Right kidney (tissue), 9 donors: ENCODE measurements around the gene NEXN.

Source experiments
- DNase-seq: peaks from one replicate; pipeline ENCODE4 v3.0.0-alpha.2; 2016
- long read RNA-seq, 8 donors: transcript quantifications; one replicate each; lab custom pipeline, GENCODE V29; 2026

The NEXN gene
- long read RNA-seq, donor 1, partial matches to known transcripts = 0 of 3 reads
- long read RNA-seq, donor 1, other reads (novel, unspliced or antisense) = 0 of 3 reads
- long read RNA-seq, donor 2 = 0 reads
- long read RNA-seq, donor 3, partial matches to known transcripts = 0 of 1 reads
- long read RNA-seq, donor 3, other reads (novel, unspliced or antisense) = 0 of 1 reads
- long read RNA-seq, donor 4, partial matches to known transcripts = 0 of 1 reads
- long read RNA-seq, donor 4, other reads (novel, unspliced or antisense) = 0 of 1 reads
- long read RNA-seq, donor 5, partial matches to known transcripts = 0 of 2 reads
- long read RNA-seq, donor 5, other reads (novel, unspliced or antisense) = 0 of 2 reads
- long read RNA-seq, donor 6, partial matches to known transcripts = 40 of 57 reads
- long read RNA-seq, donor 6, other reads (novel, unspliced or antisense) = 16 of 57 reads
- long read RNA-seq, donor 7, partial matches to known transcripts = 0 of 1 reads
- long read RNA-seq, donor 7, other reads (novel, unspliced or antisense) = 0 of 1 reads
- long read RNA-seq, donor 8, partial matches to known transcripts = 76 of 91 reads
- long read RNA-seq, donor 8, other reads (novel, unspliced or antisense) = 14 of 91 reads

DNA sequence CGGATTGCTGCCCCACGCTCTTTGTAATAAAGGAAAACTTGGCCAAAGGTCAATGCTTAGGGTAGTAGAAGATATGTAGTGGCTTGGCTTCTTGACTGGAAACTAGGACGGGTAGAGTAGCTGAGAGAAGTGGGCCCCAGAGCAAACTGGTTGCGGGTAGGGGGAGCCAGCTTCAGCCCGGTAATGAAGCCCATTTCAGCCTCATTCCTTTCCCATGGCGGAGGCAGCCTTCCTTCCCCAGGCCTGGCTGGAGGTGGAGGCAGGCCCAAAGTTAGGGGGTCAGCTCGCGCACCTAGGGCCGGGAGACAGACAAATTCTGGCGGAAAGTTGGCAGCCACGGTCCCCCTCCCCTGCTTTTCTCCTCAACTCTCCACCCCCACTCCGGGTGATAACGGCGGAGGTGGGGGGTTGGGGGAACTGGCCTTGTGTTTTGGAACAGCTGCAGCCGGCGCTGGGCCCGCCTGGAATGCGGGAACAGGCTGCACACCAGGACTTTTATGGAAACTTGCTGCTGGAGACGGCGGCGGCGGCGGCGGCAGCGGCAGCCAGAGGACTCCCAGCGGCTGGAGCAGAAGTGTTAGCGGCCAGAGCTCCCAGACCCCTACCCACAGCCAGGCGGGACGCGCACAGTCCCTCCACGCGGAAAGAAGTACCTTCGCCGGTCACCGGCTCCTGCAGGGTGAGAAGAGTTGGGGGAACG lies at the start of gene NEXN:
Gene NEXN, plus strand, starts transcription at position 544 of the 700 bp plus-strand sequence. CDS start 27,483 bp downstream, outside the sequence.
- peak; percentile 87 for DNase-seq

DNA sequence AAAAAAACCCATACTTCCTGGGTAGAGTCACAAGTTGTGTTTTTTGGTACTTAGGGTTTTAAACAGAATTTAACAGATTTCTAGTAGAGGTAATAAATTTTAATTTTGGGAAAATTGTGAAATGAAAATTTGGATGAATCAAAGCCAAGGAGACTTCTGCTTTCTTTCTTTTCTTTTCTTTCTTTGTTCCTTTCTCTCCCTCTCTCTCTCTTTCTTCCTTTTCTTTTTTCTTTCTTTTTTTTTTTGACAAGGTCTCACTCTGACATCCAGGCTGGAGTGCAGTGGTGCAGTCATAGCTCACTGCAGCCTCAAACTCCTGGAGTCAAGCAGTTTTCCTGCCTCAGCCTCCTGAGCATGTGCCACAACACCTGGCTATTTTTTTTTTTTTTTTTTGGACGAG lies 46.9 kb upstream of the NEXN start:
- no peak for DNase-seq

DNA sequence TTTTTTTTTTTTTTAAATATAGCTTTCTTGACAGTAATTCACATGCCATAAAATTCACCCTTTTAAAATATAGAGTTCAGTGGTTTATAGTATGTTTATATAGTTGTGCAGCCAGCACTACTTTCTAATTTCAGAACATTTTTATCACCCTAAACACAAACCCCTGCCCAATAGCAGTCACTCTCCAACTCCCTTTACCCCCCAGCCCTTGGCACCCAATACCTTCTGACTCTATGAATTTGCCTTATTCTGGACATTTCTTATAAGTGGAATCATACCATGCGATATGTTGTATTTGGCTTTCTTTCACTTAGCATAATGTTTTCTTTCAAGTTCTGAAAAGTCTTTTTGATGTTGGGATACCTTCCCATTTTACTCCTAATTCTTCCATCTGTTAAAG lies 42.5 kb upstream of the NEXN start:
- no peak for DNase-seq

DNA sequence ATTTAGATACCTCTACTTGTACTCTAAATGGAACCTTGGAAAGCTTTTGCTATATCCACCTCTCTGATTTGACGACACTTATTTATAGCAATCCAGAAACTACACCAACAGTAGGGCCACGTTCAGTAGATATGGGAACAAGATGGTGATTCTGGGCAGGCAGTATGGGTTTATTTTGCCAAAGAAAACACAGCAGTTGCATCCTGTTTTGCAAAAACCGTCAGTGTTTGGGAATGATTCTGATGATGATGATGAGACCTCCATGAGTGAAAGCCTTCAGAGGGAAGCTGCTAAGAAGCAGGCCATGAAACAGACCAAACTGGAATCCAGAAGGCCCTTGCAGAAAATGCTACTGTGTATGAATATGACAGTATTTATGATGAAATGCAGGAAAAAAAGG lies 41.5 kb upstream of the NEXN start:
- DNase-seq = no peak

DNA sequence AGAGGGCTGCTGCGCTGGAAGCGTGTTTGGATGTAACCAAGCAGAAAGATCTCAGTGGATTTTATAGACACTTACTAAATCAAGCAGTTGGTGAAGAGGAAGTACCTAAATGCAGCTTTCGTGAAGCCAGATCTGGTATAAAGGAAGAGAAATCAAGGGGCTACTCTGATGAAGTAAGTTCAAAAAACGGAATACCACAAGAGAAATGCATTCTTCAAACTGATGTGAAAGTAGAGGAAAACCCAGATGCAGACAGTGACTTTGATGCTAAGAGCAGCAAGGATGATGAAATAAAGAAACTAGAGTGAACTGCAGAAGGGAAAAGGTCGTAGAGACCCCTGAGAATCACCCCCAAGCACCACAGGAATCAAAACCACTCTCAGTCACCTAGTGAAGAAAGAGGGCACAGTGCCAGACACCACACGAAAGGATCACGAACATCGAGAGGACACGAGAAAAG lies 40.8 kb upstream of the NEXN start:
- no peak for DNase-seq

DNA sequence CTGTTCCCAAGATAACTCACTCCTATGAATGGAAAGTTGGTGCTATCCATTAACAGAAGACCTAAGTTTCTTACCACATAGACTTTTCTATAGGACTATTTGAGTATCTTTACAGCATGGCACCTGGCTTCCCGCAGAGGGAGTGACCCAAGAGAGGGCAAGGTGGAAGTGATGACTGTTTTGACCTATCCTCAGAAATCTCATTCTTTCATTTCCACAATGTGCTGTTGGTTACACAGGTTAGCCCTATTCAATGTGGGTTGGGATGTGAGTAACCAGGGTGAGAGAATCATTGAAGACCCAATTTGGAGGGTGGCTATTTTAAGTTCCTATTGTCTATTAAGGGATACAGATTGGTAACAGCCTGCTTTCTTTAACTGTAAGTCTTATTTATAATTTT lies 38.3 kb upstream of the NEXN start:
- DNase-seq = no peak

DNA sequence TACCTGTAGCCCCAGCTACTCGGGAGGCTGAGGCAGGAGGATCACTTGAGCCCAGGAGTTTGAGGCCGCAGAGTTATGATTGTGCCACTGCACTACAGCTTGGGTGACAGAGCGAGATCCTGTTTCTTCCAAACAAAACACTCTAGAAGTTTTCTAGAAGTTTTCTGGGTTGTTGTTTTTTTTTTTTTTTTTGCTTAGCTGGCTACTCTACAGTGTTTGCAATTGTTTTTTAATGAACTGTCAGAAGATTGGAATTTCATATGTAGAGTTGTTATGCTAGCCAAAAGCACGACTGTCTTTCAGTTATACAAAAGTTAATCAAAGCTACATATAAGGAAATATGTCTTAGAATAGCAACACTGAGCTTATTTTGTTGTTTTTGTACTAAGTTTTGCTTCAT lies 30.9 kb upstream of the NEXN start:
- DNase-seq = no peak

DNA sequence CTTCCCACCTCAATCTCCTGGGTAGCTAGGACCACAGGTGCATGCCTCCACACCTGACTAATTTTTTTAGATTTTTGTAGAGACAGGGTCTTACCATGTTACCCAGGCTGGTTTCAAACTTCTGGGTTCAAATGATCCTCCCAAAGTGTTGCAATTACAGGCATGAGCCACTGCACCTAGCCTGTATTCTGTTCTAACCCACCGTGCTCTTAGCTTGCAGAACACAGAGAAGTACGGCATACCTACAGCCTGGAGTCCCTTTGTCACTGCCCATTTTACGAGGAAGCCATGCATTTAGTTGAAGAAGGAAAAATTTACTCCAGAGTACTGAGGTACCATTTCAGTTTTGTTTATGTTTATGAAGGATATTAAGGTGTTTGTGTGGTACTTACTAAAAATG lies 29.7 kb upstream of the NEXN start:
- DNase-seq = no peak

DNA sequence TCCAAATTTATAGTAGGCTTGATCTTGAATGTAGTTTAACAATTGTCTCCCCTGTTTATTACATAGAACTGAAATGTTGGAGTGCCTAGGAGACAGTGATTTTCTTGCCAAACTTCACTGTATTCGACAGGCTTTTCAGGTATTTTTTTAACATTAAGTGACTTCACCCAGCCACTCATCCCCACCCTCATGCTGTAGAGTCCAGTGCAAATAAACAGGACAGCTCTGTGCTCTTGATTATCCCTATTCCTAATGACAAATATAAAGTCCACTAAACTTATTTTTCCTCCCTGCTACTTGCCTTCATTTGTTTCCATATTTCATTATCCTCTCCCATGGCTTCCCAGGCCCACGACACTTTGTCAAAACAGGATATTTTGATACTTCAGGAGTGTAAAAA lies 29.2 kb upstream of the NEXN start:
- DNase-seq = no peak

DNA sequence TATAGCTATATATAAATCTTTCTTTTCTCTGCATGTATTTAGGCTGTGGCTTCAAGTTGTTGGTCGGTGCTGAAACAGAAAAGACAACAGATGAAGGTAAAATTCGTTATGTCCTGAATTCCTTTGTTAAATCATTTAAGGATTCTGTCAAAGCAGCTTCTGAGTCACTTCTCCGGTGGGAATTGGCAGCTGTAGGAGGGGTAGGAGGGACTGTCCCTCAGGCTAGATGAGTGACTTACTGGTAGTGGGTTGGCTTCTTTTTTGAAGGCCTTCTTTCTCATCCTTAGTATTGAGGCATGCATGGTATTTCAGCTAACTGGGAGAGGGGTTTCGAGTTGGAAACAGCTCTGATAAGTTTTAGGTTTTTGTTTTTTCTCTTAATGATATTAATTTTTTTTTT lies 22.1 kb upstream of the NEXN start:
- DNase-seq = no peak

DNA sequence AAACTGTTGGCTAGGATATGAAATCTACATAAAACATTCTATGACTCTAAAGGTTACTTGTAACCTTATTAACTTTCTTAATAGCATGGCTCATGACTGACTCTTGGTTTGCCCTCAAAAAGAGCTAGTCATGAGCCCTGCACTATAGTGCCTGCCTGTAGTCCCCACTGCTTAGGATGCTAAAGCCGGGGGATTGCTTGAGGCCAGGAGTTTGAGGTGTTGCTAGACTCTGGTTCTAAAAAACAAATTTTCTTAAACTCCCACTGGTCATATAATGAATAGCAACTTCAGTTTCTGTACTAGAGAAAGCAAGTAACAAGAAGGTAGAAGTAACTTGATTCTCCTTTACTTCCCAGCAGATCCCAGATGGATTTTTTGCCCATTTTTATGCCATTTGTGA lies 15.8 kb upstream of the NEXN start:
- no peak for DNase-seq

DNA sequence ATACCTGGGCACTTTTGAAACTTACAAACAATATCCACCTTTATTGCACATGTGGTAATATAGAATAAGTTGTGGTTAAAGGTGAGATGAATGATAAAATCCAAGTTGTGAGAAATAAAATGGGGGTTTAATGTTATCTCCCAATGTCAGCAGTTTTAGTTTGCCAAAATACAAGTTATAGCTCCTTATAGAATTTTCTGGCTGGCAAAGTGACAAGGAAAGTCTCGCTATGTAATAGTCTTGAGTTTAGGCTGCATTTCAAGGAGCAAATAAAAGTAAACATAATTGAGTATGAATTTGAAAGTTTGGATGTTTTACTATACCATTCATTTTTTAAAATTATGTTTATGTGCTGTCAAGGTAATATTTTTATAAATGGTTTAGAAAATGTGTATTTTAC lies 15.0 kb upstream of the NEXN start:
- DNase-seq = no peak

DNA sequence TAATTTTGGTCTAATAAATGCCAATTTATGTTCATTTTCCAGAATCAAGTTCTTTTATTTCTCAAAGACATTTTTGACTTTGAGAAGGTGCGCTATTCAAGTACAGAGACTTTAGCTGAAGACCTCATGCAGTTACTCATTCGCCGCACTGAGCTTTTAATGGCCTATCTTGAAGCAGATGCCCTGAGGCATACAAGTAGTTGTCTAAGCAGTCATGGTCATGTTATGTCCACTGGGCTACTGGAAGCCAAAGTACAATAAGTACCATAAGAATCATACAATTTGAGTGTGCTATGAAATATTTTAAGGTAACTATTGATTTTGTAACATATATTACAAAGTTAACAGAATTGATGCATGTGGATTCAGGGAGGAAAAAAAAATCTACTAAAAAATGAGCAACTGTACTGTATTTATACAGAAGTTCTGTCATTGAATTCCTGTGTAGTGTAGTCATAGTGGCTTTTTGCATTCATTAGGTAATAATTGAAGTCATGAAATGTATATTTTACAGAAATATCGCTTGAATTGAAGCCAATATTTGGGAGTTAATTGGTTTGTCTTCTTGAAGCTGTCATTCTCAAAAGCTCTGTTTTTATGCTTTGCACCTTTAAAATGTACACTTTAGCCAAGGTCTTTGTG lies 13.5 kb upstream of the NEXN start:
- DNase-seq = no peak

DNA sequence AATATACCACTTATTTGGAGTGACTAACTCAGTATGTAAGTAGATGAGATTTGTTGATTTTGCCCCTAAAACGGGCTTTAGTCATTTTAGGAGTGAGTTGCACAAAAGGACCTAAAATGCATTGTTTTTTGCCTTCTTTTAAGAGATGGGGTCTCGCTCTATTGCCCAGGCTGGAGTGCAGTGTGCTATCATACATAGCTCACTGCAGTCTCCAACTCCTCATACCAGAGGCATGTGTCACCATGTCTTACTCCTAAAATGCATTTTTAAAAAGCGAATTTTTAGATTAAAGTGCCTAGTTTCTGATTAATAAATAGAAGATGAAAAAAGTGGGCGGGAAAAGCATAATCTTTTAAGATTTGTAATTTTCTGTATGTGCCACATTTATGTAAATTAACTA lies 11.5 kb upstream of the NEXN start:
- DNase-seq = no peak

DNA sequence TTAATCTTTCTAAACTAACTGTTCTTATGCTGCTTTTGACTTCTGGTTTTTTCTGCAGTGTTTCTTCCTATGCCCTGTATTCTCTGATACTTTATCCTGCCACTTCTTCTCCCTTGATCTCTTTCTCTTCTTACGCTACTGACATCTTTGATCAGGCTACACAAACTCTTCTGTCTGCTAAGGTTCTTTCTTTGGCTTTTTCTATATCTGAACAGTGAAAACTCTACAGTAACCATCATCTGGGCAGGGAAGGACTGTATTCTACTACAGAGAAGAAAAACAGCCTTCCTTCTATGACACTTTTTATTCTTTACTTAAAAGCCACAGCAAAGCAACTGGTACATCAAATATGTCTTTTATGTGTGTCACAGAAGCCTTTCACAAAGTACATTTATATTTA lies 7.4 kb upstream of the NEXN start:
- DNase-seq = no peak

DNA sequence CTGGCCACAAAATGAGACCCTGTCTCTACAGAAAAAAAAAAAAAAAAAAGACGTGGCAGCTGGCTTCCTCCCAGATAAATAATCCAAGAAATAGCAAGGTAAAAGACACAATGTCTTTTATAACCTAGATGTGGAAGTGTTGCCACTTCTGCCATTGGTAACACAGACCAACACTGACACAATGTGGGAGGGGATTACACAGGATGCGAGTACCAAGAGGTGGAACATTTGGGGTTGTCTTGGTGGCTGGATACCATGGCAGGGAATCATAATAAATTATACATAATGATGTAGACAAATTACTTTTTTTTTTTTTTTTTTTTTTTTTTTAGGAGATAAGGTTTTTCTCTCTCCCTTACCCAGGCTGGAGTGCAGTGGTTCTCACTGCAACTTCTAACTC lies 6.0 kb upstream of the NEXN start:
- DNase-seq = no peak

DNA sequence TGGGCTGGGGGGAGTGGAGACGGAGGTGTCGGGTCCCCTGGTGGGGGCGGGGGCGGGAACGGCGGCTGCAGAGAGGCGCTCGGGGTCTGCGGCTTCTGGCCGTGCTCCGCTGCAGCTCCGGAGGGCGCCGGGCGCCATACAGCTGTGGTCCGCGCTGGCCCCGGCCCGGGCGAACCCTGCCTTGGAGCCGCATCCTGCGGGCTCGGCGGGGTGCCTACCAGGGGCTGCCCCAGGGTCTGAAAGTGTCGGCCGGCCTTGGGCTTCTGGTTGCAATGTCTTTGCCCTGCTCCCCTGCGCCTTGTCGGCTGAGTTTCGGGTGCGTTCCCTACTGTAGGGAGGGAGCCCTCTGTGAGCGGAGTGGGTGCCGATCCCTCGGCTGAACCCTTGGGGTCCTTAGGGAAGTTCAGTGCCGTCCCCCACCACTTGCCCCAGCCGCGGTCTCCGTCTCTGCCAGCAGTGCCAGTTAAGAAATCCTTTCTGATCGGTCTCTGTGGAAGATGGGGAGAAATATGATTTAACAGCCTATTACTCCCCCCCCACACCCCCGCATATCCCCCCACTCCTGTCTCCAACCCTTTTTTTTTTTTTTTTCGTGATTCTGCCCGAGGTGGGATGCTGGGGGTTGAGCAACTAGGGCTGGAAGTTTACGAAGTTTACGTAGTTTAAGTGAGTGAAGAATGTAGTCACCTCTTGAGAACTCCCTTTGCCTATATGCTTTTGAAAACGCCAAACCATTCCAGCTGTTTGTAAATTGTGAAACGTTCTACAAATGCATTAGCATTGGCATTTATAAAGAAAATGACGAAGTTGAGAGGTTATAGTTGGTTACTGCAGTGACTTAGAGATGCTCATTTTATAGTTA lies 588 bp downstream of the NEXN start:
- peak; percentile 84 for DNase-seq

DNA sequence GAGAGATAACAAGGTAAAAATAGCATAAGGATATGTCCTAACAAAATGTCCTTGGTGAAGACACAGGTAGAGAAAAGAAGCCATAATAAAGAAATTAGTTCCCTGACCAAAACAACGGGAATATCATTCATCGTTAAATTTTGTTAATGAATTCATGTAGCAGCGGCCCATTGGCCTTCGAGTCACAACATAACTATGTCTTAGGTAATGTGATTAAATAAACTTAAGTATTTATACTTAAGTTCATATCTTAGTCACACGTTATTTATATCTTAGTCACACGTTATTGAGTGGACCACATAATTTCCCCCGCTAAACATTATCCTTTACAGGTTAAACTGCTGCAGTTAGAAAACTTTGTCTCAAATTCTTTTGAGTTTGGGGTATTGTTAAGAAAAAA lies 1.2 kb downstream of the NEXN start:
- no peak for DNase-seq

DNA sequence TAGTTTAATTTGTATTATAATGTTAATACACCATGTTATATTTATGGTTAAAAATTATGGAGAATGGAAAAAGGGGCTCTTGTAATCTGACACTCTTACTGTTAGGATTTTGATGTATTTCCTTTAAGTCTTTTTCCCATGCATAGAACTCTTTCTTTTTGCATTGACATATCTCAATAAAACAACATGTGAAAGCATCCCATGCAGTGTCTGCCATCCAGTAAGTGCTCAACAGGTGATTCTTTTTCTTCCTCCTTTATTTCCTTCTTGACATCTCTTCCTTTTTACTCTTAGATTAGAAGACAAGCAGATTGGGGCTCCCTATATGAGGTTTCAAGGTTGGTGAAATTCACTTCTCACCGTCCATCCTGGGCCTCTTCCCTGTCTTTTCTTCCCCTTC lies 2.8 kb downstream of the NEXN start:
- DNase-seq = no peak

DNA sequence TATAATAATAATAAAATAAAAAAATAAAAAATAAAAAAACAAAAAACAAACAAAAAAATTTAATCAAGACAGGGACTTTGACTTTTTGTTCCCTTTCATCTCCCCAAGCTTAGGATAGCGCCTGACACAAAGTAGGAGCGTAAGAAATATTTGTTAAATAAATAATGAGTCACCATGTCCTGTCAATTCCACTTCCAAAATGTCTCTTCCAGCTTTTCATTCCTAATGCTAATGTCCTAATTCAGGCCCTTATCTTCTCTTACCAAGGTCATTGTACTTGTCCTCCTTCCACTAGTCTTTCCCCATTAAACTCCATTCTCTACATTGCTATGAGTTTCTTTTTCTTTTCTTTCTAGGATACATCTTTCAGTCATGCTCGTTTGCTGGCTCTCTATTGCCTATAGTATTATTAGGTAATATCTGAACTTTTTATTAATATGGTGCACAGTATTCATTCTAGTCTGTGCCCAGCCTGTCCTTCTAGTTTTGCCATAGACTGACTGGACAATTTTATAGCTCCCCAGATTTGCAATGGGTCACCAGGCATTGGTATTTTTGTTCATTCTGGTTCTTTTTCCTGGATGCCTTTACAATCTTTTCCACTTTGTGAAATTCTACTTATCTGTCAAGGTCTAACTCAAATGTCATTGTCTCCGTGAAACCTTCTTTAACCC lies 11.4 kb downstream of the NEXN start:
- no peak for DNase-seq

DNA sequence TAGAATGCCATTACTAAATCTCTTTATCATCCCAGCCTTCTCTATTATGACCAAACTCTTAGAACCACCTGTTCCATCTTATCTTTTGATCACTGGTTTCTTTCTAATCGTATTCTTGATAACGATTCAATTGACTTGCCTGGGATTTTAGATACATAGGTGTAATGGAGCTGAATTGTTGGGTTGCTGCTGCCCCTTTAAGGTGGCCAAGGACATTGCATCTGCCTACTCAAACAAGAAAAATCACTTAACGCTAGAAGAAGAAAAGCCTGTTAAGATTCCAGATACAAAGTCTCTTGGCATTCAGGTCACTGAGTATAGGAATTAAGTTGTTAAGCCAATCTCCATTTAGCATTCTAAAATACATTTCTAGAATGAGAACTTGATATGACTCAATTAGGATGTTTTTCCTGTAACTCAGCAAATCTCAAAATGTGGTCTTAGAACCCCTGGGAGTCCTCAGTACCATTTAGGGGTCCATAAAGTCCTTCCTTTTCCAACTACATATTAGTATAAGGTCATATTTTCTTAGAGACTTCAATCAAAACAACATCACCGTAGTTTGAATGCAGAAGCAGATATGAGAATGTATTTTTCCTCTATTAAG lies 12.4 kb downstream of the NEXN start:
- DNase-seq = no peak
